Measurements from ENCODE around the gene NXF1.

DNA sequence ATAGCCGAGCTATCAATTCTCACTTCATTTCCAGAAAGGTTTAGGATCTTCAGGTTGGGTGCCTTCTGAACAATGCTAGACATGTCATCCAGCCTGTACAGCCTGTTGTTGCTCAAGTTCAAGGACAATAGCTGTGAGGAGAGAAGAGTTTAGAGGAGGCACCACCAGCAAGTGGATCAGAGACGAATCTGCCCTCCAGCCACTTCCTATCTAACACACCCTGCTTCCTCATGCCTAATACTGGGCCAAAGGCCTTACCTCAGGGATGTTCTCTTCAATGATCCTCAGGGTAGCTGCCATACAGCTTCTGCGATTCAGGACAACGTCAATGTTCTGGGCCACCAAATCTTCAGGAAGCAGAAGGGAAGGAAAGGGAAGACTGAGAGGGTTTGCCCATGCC is 4.2 kb downstream of the NXF1 start:
- TF ChIP-seq POLR2A (IDR thresholded peaks at IDR 0.05; ENCODE audit: insufficient read depth in 1 of 2, low read depth in 2 of 2, low read length in 2 of 2): no peak
- no peak for TF ChIP-seq RNF2 (conservative IDR thresholded peaks at IDR 0.05; ENCODE audit: low read depth)
- TF ChIP-seq, protein P1, sequence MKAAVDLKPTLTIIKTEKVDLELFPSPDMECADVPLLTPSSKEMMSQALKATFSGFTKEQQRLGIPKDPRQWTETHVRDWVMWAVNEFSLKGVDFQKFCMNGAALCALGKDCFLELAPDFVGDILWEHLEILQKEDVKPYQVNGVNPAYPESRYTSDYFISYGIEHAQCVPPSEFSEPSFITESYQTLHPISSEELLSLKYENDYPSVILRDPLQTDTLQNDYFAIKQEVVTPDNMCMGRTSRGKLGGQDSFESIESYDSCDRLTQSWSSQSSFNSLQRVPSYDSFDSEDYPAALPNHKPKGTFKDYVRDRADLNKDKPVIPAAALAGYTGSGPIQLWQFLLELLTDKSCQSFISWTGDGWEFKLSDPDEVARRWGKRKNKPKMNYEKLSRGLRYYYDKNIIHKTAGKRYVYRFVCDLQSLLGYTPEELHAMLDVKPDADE (CRISPR knock-in tag; IDR thresholded peaks at IDR 0.05): no peak
- TF ChIP-seq SIX4 (CRISPR knock-in tag; IDR thresholded peaks at IDR 0.05): no peak
- no peak for TF ChIP-seq CTCF (CRISPR knock-in tag; IDR thresholded peaks at IDR 0.05)
